Activated T-cell treated with anti-CD3 and anti-CD28 coated beads for 24 hours (primary cell): ENCODE data around the gene AIFM1.
"Not testable (repeated sequence)": the region's sequence is repeated elsewhere in the genome, so short reads cannot be mapped to it uniquely, and the experiment has no call there.

ENCODE experiments used
- DNase-seq: peaks from one replicate; pipeline ENCODE4 v3.0.0-alpha.2; 2020; ENCODE audit warnings: low read depth

Gene AIFM1

GRCh38 chrX:130118441-130119311 lies 47.0 kb downstream of the AIFM1 start:
- no peak for DNase-seq

GRCh38 chrX:130117166-130117565 lies 48.5 kb downstream of the AIFM1 start:
- DNase-seq: no peak

GRCh38 chrX:130115119-130115885 lies 50.3 kb downstream of the AIFM1 start:
- not testable (repeated sequence) for DNase-seq

GRCh38 chrX:130114141-130114588 lies 51.5 kb downstream of the AIFM1 start:
- no peak for DNase-seq

GRCh38 chrX:130111220-130112154 lies 54.2 kb downstream of the AIFM1 start:
- no peak for DNase-seq

- peak; percentile 41 for DNase-seq
Measured at GRCh38 chrX:130110379-130111219, 55.0 kb downstream of the AIFM1 start, which contains the start of gene ELF4. ELF4 (minus strand) TSS chrX:130110497; CDS start chrX:130081330, 29,167 bp downstream.

- DNase-seq: no peak
Measured at GRCh38 chrX:130109429-130110378, 55.9 kb downstream of the AIFM1 start.

- DNase-seq: no peak
Measured at GRCh38 chrX:130108647-130109428, 56.8 kb downstream of the AIFM1 start.

- DNase-seq: no peak
Measured at GRCh38 chrX:130106071-130106470, 59.6 kb downstream of the AIFM1 start.

- DNase-seq: no peak
Measured at GRCh38 chrX:130105244-130105643, 60.4 kb downstream of the AIFM1 start.

GRCh38 chrX:130103605-130104004 lies 62.0 kb downstream of the AIFM1 start:
- no peak for DNase-seq

- DNase-seq: no peak
Measured at GRCh38 chrX:130100180-130100579, 65.5 kb downstream of the AIFM1 start.

GRCh38 chrX:130098210-130098552 lies 67.5 kb downstream of the AIFM1 start:
- no peak for DNase-seq

GRCh38 chrX:130097507-130098209 lies 68.0 kb downstream of the AIFM1 start:
- no peak for DNase-seq

GRCh38 chrX:130095249-130096030 lies 70.2 kb downstream of the AIFM1 start:
- no peak for DNase-seq

- no peak for DNase-seq
Measured at GRCh38 chrX:130094696-130095095, 70.9 kb downstream of the AIFM1 start.

GRCh38 chrX:130093271-130093670 lies 72.4 kb downstream of the AIFM1 start:
- DNase-seq: no peak
